Body of pancreas (tissue), 4 donors: Measurements from ENCODE around the gene NCSTN.

Experiments used
- CTCF ChIP-seq, 7 experiments: fragments of 450-650 bp in 4 of 7; fragments of 200-600 bp in 3 of 7; sonication (generic) in 3 of 7; IDR thresholded peaks; one replicate each; pipeline ENCODE4 v1.5.1; 2016 to 2019; ENCODE audit warnings: antibody characterized with exemption in 7 of 7
- POLR2A ChIP-seq, 3 donors: fragments of 450-650 bp; IDR thresholded peaks; one replicate each; pipeline ENCODE4 v1.6.1; 2016; ENCODE audit warnings: antibody characterized with exemption in 3 of 3, mild to moderate bottlenecking in 2 of 3

GRCh38 chr1:160328184-160328583 is 15.0 kb upstream of the NCSTN start:
- TF ChIP-seq CTCF (IDR thresholded peaks at IDR 0.05) (no peak), POLR2A (IDR thresholded peaks at IDR 0.05) (no peak)
